WTC11 (cell line): ENCODE data around the gene XIRP2. TPM values are rescaled to one million over a fixed set of nuclear protein-coding genes. Genes with fewer than 3 reads are reported as not detected.

Experiments
- ATAC-seq: fragments of 200-7000 bp; cut with Tn5 transposase; 2 replicates; pipeline ENCODE4 v1.10.0; 2021; ENCODE audit warnings: mild to moderate bottlenecking, moderate library complexity
- CTCF ChIA-PET: fragments of 300-600 bp; sonication (Branson Sonifier 250); formaldehyde crosslinking; loops from one replicate; lab custom pipeline; 2021; ENCODE audit warnings: antibody characterized with exemption; lab: Charles Lee
- POLR2A ChIA-PET: fragments of 350-600 bp; sonication (Branson Sonifier 250); formaldehyde crosslinking; loops from one replicate; lab custom pipeline; 2021; ENCODE audit warnings: antibody characterized with exemption; lab: Charles Lee
- DNase-seq: peaks from one replicate; pipeline ENCODE4 v3.0.0; 2021; ENCODE audit warnings: low spot score
- H3K27ac Mint-ChIP-seq: 2 replicates; pipeline ENCODE4 v1.8.0; 2021; ENCODE audit warnings: mixed read lengths
- H3K27me3 Mint-ChIP-seq: 2 replicates; pipeline ENCODE4 v1.8.0; 2021; ENCODE audit warnings: low read depth, mild to moderate bottlenecking, moderate library complexity, mixed read lengths
- H3K36me3 Mint-ChIP-seq: 2 replicates; pipeline ENCODE4 v1.8.0; 2021; ENCODE audit warnings: mixed read lengths
- H3K4me1 Mint-ChIP-seq: 2 replicates; pipeline ENCODE4 v1.8.0; 2022; ENCODE audit warnings: mixed read lengths
- H3K4me3 Mint-ChIP-seq: 2 replicates; pipeline ENCODE4 v1.8.0; 2021; ENCODE audit warnings: mild to moderate bottlenecking, moderate library complexity, mixed read lengths
- H3K9me3 Mint-ChIP-seq: 2 replicates; pipeline ENCODE4 v1.8.0; 2021; ENCODE audit warnings: mixed read lengths
- CBFB ChIP-seq: sonication (generic); formaldehyde crosslinking; IDR thresholded peaks from 2 replicates; pipeline ENCODE4 v1.8.1; 2022; ENCODE audit warnings: mild to moderate bottlenecking, low read depth, missing genetic modification reagents
- CREB1 ChIP-seq: sonication (generic); formaldehyde crosslinking; IDR thresholded peaks from 2 replicates; pipeline ENCODE4 v1.8.0; 2023; ENCODE audit warnings: mild to moderate bottlenecking, missing genetic modification reagents
- ELF4 ChIP-seq: sonication (generic); formaldehyde crosslinking; IDR thresholded peaks from 2 replicates; pipeline ENCODE4 v1.8.1; 2022; ENCODE audit warnings: low read depth, mild to moderate bottlenecking, moderate library complexity, missing genetic modification reagents
- FOXP1 ChIP-seq: sonication (generic); formaldehyde crosslinking; IDR thresholded peaks from 2 replicates; pipeline ENCODE4 v1.8.0; 2022; ENCODE audit warnings: missing genetic modification reagents, mild to moderate bottlenecking, moderate library complexity, borderline replicate concordance
- GABPB1 ChIP-seq: sonication (generic); formaldehyde crosslinking; IDR thresholded peaks from 2 replicates; pipeline ENCODE4 v1.8.1; 2023; ENCODE audit warnings: mild to moderate bottlenecking, missing genetic modification reagents
- GRHL2 ChIP-seq: fragments of 250-450 bp; sonication (Bioruptor Pico); IDR thresholded peaks from 2 replicates; pipeline ENCODE4 v1.8.0; 2022; ENCODE audit warnings: mild to moderate bottlenecking, moderate library complexity; ENCODE audit not compliant: insufficient replicate concordance, severe bottlenecking
- HMGA2 ChIP-seq: fragments of 250-450 bp; sonication (Bioruptor Pico); IDR thresholded peaks from 2 replicates; pipeline ENCODE4 v1.4.0; 2021; ENCODE audit warnings: mild to moderate bottlenecking, moderate library complexity
- MXD4 ChIP-seq: fragments of 250-450 bp; sonication (Bioruptor Pico); IDR thresholded peaks from 2 replicates; pipeline ENCODE4 v1.8.0; 2021; ENCODE audit warnings: mild to moderate bottlenecking, moderate library complexity, borderline replicate concordance
- NR2C2 ChIP-seq: sonication (generic); formaldehyde crosslinking; IDR thresholded peaks from 2 replicates; pipeline ENCODE4 v1.8.0; 2022; ENCODE audit warnings: mild to moderate bottlenecking, missing genetic modification reagents
- OVOL2 ChIP-seq: fragments of 250-450 bp; sonication (Bioruptor Pico); IDR thresholded peaks from 2 replicates; pipeline ENCODE4 v1.9.0; 2021; ENCODE audit warnings: mild to moderate bottlenecking, borderline replicate concordance
- RELA ChIP-seq: sonication (generic); formaldehyde crosslinking; IDR thresholded peaks from 2 replicates; pipeline ENCODE4 v1.8.1; 2022; ENCODE audit warnings: missing genetic modification reagents, mild to moderate bottlenecking, borderline replicate concordance
- SMAD4 ChIP-seq: sonication (generic); formaldehyde crosslinking; IDR thresholded peaks from 2 replicates; pipeline ENCODE4 v1.8.0; 2022; ENCODE audit warnings: mild to moderate bottlenecking, missing genetic modification reagents
- SOX15 ChIP-seq: fragments of 250-450 bp; sonication (Bioruptor Pico); IDR thresholded peaks from 2 replicates; pipeline ENCODE4 v1.9.0; 2021; ENCODE audit warnings: mild to moderate bottlenecking
- ZNF121 ChIP-seq: sonication (generic); formaldehyde crosslinking; IDR thresholded peaks from 2 replicates; pipeline ENCODE4 v1.8.0; 2023; ENCODE audit warnings: missing genetic modification reagents
- ZNF232 ChIP-seq: sonication (generic); formaldehyde crosslinking; IDR thresholded peaks from 2 replicates; pipeline ENCODE4 v1.8.0; 2022; ENCODE audit warnings: mild to moderate bottlenecking, missing genetic modification reagents
- ZNF263 ChIP-seq: sonication (generic); formaldehyde crosslinking; IDR thresholded peaks from 2 replicates; pipeline ENCODE4 v1.8.1; 2022; ENCODE audit warnings: low read depth, mild to moderate bottlenecking, moderate library complexity, missing genetic modification reagents
- ZNF416 ChIP-seq: fragments of 250-450 bp; sonication (Bioruptor Pico); IDR thresholded peaks from 2 replicates; pipeline ENCODE4 v1.9.0; 2021; ENCODE audit warnings: mild to moderate bottlenecking, inconsistent platforms
- total RNA-seq: library from RNA; stranded (reverse); gene quantifications from 3 replicates; pipeline ENCODE4 v1.2.3, GENCODE V29; 2021
- TF ChIP-seq, protein P1 (sequence below): sonication (generic); formaldehyde crosslinking; IDR thresholded peaks from 2 replicates; pipeline ENCODE4 v1.8.1; 2022; ENCODE audit warnings: mild to moderate bottlenecking, missing genetic modification reagents, moderate library complexity, borderline replicate concordance
- TF ChIP-seq, protein P2 (sequence below): sonication (generic); formaldehyde crosslinking; conservative IDR thresholded peaks from 2 replicates; pipeline ENCODE4 v1.8.1; 2022; ENCODE audit warnings: mild to moderate bottlenecking, missing genetic modification reagents
- TF ChIP-seq, protein P3 (sequence below): sonication (generic); formaldehyde crosslinking; conservative IDR thresholded peaks from 2 replicates; pipeline ENCODE4 v1.8.1; 2023; ENCODE audit warnings: mild to moderate bottlenecking, low read depth, missing genetic modification reagents, moderate library complexity
- TF ChIP-seq, protein P4 (sequence below): sonication (generic); formaldehyde crosslinking; IDR thresholded peaks from 2 replicates; pipeline ENCODE4 v1.8.1; 2023; ENCODE audit warnings: mild to moderate bottlenecking, missing genetic modification reagents, moderate library complexity
- TF ChIP-seq, protein P5 (sequence below): sonication (generic); formaldehyde crosslinking; IDR thresholded peaks from 2 replicates; pipeline ENCODE4 v1.8.1; 2023; ENCODE audit warnings: mild to moderate bottlenecking, missing genetic modification reagents
- TF ChIP-seq, protein P6 (sequence below): sonication (generic); formaldehyde crosslinking; IDR thresholded peaks from 2 replicates; pipeline ENCODE4 v1.8.1; 2023; ENCODE audit warnings: mild to moderate bottlenecking, missing genetic modification reagents, borderline replicate concordance
- TF ChIP-seq, protein P7 (sequence below): sonication (generic); formaldehyde crosslinking; IDR thresholded peaks from 2 replicates; pipeline ENCODE4 v1.8.0; 2022; ENCODE audit warnings: mild to moderate bottlenecking, missing genetic modification reagents

The XIRP2 gene
- total RNA-seq, 1 experiment from 2014 or later: 0.87 TPM

DNA sequence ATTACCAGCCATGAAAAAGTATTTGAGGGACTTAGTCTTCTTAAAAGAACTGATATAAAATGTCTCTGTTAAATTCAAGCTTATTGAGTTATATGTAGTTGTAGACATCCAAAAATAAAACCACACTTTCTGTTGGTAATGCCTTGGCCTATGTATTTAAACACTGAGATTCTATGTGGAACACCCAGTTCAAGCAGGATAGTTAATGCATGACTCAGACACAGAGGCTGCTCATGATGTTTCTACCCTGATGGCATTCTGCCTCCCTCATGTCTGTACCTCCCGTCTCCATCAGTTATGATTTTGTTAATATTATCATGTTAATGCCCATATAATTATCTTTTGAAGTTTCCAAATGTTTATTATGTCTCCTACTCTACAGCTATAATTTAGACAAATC is 164.5 kb downstream of the XIRP2 start:
- ChIA-PET CTCF (no interaction called here), POLR2A (no interaction called here)
- TF ChIP-seq, protein P1, sequence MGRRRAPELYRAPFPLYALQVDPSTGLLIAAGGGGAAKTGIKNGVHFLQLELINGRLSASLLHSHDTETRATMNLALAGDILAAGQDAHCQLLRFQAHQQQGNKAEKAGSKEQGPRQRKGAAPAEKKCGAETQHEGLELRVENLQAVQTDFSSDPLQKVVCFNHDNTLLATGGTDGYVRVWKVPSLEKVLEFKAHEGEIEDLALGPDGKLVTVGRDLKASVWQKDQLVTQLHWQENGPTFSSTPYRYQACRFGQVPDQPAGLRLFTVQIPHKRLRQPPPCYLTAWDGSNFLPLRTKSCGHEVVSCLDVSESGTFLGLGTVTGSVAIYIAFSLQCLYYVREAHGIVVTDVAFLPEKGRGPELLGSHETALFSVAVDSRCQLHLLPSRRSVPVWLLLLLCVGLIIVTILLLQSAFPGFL (CRISPR knock-in tag): no peak
- TF ChIP-seq OVOL2 (CRISPR knock-in tag): no peak
- TF ChIP-seq, protein P2, sequence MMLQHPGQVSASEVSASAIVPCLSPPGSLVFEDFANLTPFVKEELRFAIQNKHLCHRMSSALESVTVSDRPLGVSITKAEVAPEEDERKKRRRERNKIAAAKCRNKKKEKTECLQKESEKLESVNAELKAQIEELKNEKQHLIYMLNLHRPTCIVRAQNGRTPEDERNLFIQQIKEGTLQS (CRISPR knock-in tag): no peak
- no peak for TF ChIP-seq RELA (CRISPR knock-in tag)
- no peak for TF ChIP-seq CBFB (CRISPR knock-in tag)
- no peak for TF ChIP-seq FOXP1
- no peak for TF ChIP-seq SOX15 (CRISPR knock-in tag)
- no peak for TF ChIP-seq NR2C2
- TF ChIP-seq, protein P3, sequence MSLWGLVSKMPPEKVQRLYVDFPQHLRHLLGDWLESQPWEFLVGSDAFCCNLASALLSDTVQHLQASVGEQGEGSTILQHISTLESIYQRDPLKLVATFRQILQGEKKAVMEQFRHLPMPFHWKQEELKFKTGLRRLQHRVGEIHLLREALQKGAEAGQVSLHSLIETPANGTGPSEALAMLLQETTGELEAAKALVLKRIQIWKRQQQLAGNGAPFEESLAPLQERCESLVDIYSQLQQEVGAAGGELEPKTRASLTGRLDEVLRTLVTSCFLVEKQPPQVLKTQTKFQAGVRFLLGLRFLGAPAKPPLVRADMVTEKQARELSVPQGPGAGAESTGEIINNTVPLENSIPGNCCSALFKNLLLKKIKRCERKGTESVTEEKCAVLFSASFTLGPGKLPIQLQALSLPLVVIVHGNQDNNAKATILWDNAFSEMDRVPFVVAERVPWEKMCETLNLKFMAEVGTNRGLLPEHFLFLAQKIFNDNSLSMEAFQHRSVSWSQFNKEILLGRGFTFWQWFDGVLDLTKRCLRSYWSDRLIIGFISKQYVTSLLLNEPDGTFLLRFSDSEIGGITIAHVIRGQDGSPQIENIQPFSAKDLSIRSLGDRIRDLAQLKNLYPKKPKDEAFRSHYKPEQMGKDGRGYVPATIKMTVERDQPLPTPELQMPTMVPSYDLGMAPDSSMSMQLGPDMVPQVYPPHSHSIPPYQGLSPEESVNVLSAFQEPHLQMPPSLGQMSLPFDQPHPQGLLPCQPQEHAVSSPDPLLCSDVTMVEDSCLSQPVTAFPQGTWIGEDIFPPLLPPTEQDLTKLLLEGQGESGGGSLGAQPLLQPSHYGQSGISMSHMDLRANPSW: no peak
- H3K9me3 Mint-ChIP-seq: no peaks in the 10 kb centered on the region
- H3K27ac Mint-ChIP-seq: no peak overlapping the region
- no peaks in the 10 kb centered on the region for H3K36me3 Mint-ChIP-seq
- H3K4me1 Mint-ChIP-seq: peaks cover 5% of the 10 kb centered on the region; the same call in 1 of the 2 replicates
- H3K27me3 Mint-ChIP-seq: no peaks in the 10 kb centered on the region
- DNase-seq: no peak
- ATAC-seq: no peak
- H3K4me3 Mint-ChIP-seq: no peak overlapping the region

DNA sequence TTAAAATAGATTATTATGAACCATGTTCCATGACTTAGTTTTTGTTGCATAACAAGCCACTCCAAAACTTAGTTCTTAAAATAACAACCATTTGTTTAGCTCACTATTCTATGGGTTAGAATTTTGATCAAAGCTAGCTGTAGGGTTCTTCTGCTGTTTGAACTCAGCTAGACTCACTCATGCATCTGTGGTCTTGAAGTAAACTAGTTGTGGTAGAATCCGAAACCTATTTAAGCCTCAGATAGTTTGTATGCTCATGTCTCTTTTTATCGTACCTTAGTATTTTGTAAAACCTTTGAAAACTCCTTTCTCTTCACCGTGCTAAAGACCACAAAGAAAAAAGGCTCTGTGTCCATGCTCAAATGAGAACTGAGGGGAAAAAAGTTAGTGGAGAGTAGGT is 166.6 kb downstream of the XIRP2 start:
- CTCF ChIA-PET: no interaction called here
- H3K36me3 Mint-ChIP-seq: no peaks in the 10 kb centered on the region
- no peak overlapping the region for H3K27ac Mint-ChIP-seq
- H3K4me3 Mint-ChIP-seq: no peak overlapping the region
- POLR2A ChIA-PET: no interaction called here
- H3K27me3 Mint-ChIP-seq: no peaks in the 10 kb centered on the region
- H3K9me3 Mint-ChIP-seq: no peaks in the 10 kb centered on the region
- DNase-seq (no peak), ATAC-seq (no peak)
- H3K4me1 Mint-ChIP-seq: no peaks in the 10 kb centered on the region
- TF ChIP-seq, protein P4, sequence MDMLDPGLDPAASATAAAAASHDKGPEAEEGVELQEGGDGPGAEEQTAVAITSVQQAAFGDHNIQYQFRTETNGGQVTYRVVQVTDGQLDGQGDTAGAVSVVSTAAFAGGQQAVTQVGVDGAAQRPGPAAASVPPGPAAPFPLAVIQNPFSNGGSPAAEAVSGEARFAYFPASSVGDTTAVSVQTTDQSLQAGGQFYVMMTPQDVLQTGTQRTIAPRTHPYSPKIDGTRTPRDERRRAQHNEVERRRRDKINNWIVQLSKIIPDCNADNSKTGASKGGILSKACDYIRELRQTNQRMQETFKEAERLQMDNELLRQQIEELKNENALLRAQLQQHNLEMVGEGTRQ: no peak
- TF ChIP-seq, protein P5, sequence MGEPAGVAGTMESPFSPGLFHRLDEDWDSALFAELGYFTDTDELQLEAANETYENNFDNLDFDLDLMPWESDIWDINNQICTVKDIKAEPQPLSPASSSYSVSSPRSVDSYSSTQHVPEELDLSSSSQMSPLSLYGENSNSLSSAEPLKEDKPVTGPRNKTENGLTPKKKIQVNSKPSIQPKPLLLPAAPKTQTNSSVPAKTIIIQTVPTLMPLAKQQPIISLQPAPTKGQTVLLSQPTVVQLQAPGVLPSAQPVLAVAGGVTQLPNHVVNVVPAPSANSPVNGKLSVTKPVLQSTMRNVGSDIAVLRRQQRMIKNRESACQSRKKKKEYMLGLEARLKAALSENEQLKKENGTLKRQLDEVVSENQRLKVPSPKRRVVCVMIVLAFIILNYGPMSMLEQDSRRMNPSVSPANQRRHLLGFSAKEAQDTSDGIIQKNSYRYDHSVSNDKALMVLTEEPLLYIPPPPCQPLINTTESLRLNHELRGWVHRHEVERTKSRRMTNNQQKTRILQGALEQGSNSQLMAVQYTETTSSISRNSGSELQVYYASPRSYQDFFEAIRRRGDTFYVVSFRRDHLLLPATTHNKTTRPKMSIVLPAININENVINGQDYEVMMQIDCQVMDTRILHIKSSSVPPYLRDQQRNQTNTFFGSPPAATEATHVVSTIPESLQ: no peak
- TF ChIP-seq, protein P6, sequence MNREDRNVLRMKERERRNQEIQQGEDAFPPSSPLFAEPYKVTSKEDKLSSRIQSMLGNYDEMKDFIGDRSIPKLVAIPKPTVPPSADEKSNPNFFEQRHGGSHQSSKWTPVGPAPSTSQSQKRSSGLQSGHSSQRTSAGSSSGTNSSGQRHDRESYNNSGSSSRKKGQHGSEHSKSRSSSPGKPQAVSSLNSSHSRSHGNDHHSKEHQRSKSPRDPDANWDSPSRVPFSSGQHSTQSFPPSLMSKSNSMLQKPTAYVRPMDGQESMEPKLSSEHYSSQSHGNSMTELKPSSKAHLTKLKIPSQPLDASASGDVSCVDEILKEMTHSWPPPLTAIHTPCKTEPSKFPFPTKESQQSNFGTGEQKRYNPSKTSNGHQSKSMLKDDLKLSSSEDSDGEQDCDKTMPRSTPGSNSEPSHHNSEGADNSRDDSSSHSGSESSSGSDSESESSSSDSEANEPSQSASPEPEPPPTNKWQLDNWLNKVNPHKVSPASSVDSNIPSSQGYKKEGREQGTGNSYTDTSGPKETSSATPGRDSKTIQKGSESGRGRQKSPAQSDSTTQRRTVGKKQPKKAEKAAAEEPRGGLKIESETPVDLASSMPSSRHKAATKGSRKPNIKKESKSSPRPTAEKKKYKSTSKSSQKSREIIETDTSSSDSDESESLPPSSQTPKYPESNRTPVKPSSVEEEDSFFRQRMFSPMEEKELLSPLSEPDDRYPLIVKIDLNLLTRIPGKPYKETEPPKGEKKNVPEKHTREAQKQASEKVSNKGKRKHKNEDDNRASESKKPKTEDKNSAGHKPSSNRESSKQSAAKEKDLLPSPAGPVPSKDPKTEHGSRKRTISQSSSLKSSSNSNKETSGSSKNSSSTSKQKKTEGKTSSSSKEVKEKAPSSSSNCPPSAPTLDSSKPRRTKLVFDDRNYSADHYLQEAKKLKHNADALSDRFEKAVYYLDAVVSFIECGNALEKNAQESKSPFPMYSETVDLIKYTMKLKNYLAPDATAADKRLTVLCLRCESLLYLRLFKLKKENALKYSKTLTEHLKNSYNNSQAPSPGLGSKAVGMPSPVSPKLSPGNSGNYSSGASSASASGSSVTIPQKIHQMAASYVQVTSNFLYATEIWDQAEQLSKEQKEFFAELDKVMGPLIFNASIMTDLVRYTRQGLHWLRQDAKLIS (CRISPR knock-in tag): no peak
- TF ChIP-seq, protein P7, sequence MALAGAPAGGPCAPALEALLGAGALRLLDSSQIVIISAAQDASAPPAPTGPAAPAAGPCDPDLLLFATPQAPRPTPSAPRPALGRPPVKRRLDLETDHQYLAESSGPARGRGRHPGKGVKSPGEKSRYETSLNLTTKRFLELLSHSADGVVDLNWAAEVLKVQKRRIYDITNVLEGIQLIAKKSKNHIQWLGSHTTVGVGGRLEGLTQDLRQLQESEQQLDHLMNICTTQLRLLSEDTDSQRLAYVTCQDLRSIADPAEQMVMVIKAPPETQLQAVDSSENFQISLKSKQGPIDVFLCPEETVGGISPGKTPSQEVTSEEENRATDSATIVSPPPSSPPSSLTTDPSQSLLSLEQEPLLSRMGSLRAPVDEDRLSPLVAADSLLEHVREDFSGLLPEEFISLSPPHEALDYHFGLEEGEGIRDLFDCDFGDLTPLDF: no peak
- TF ChIP-seq FOXP1 (no peak), HMGA2 (CRISPR knock-in tag) (no peak), MXD4 (CRISPR knock-in tag) (no peak), ZNF263 (CRISPR knock-in tag) (no peak), ZNF232 (no peak), CREB1 (CRISPR knock-in tag) (no peak), GRHL2 (CRISPR knock-in tag) (no peak), ELF4 (CRISPR knock-in tag) (no peak), GABPB1 (no peak), ZNF121 (CRISPR knock-in tag) (no peak), SMAD4 (CRISPR knock-in tag) (no peak), ZNF416 (CRISPR knock-in tag) (no peak)
